GM19193 (cell line): ENCODE results near the gene PCBD1.

Source experiments
- POLR2A ChIP-seq: IDR thresholded peaks from 4 replicates; pipeline ENCODE4 v1.6.1; 2011; ENCODE audit not compliant: insufficient read depth, insufficient read length; ENCODE audit errors: extremely low read depth

PCBD1 gene

DNA sequence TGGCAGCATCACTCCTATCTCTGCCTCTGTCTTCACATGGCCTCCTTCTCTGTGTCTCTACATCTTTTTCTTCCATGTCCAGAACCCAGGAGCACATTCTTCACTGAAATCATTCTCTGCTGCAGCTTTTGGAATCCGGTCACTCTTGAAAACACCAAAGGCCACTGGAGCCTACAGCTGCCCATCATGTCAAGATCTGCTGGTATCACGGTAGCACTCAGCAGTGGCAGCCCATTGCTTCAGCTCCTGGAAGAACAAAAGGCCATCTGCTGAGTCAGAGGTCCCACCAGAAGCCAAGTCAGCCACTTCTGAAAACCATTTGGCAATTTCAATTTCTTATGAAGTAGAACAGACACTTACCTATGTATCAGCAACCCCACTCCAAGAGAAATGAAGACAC is 6.1 kb upstream of the PCBD1 start:
- no peak for TF ChIP-seq POLR2A

DNA sequence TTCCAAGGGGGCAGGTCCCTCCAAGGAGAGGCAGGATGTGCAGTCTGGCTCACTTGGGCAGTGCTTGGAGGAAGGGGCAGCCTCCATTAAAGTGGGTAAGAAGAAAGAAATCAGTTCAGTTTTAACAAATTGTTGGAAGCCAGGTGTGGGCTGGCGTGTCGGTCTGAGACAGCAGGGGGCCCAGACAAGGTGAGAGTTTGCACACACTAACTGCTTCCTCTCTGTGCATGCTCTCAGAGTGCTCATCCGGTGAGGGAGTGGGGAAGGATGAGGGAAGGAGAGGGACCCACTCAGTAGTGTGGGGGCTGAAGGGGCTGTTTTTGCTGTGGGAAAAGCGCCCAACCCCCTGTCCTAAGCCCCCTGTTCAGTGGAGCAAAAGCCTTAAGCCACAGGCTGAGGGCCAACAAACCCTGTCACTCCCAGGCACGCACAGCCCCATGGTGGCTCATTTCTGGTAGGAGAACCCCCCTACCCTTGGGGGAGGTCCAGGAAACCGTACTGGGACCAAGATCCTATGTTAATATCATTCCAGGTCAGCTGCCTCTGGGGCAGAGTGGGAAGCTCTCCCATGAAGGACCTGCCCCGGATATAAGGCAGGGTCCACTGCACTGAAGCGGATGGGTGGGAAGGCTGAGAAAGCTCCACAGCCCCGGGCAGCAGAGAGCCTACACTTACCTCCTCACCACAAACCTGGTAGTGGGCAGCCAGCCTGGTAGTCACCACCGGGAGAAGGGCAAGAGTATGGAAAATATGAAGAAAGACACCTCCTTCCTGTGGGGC is 5.1 kb upstream of the PCBD1 start:
- no peak for TF ChIP-seq POLR2A

DNA sequence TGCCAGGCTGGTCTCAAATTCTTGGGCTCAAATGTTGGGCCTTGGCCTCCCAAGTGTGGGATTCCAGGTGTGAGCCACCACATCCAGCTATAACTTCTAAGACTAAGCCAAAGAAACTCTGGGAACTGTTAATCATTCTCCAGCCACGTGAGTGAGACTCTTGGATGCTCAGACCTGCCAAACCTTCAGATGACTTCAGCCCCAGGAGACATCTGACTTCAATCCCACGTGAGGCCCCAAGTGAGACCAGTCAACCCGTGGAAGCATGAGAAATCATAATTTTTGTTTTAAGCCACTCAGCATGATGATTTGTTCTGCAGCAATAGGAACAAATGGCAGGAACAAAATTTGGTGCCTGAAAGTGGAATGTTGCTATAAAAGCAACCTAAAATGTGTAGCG is 4.3 kb upstream of the PCBD1 start:
- TF ChIP-seq POLR2A = no peak

DNA sequence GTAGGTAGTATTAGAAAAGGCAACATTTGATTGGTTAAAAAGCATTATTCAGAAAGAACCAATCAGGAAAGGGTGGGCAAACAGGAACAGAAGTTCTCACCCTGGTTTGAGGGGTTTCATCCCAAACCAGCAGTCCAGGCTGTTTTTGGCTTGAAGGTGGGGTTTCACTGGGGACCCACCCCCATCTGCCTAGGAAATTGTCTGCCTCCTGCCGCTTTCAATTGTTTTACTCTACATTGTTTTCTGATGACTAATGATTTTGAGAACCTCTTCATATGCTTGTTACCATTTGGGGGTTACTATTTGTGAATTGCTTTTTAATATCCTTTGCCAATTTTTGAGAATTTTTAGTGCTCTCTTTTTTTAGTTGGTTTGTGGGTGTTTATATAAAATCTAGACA is 3.3 kb upstream of the PCBD1 start:
- no peak for TF ChIP-seq POLR2A

DNA sequence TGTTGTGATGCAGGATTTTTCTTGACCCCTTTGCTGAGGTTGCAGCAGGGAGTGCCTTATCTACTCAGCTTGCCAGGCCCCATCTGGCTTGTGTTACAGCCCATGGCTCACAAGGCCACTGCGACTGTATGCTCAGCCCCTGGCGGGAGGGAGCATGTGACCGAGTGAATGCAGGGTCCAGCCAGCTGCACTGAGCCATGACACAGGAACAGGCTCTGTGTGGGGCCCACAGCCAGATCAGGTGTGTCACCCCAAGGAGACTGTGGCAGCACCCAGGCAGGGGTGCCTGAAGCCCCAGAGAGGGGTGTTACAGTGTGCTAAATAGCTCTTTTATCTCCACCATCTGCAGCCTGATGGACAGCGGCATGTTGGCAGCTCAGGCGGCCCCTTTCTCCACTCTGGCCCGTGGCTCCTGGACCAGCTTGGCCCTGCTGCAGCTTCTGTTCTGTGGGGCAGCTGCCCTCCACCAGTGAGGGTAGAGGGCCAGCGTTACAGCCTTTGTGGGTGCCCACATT is 2.6 kb upstream of the PCBD1 start:
- TF ChIP-seq POLR2A = no peak

DNA sequence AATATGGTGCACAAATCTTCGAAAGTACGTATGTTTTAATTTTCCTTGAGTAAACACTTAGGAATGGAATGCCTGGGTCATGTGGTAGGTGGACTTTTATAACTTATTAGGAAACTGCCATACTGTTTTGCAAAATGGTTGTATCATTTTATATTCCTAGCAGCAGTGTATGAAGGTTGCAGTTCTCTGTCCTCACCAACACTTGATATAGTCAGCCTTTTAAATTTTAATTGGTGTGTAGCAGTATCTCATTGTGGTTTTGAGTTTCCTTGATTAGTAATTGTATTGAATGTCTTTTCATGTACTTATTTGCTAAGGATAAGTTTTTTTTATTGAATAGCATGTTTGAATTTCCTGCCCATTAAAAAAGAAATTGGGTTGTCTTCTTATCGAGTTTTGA is 926 bp upstream of the PCBD1 start:
- TF ChIP-seq POLR2A = no peak

DNA sequence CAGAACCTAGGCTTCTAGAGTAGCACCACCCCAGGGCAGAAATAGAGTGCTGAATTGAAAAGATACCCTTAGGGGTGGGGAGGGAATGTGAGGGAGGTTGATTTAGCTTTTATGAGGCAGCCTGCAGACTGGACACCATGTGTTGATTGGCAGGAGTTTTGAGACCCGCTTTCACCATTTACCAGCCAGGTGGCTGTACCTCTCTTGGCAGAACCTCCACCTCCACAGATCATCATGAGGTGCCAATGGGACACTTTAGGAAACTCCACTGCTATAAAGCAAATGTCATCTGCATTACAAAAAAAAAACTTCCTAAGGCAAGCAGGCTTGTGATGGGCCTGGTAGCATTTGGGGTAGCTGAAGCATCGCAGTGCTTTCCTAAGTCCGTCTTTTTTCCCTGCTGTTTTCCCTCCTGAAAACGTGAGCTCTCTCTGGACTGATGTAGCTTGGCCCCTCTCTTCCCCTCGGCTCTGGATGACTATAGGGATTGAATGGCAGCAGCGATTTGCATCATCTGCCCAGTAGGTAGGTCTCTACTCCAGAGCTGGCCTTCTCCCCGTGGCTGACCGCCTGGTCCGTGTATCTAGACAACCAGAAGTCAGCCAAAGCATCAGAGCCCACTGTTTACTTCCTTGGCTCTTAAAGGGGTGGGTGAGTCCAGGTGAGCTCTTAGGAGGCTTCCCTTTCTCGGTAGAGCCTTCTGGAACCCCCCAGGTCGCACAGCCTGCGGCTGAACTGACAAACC is 1.3 kb downstream of the PCBD1 start:
- no peak for TF ChIP-seq POLR2A

DNA sequence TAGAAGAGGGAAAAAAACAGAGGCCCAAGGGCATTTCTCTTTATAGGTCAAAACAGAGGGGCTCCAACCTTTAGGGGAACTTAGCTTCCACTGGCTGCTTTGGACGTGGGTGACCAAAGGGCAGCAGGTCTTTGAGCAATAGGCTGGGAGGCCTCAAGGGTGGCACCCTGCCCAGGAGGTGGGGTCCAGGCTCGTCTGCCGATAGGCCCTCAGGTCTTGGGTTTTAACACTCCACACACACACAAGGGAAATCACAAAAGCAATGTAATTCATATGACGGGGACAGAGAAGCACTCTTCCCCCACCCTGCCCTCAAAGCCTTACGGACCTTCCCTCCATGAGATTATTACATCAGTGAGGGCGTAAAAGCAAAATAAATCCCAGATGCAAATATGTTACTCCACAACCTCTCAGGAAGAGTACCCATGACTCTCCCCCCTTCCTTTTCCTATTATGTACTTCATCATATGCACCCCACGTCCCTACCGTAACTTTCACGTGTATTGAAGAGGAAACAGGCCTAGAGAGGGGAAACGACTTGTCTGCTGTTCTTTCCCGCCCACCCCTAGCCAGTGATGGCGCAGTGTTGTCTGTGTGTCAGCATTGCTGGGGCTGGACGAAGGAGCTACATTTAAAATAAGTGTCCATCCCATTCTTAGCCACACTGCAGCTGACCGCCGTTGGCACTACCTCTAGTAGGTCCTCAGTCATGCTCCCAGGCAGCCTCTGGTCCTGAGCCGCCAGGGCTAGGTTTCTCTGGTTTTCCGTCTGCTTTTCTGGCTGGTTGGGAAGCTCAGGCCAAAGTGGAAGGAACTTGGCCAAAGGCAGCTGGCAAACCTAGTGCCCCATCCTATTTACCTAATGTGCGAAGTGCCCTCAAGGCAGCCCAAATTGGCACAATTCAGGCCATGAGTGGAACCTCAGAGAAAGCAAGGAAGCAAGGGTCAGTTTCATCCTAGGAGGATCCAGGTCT is 2.1 kb downstream of the PCBD1 start:
- TF ChIP-seq POLR2A = no peak

DNA sequence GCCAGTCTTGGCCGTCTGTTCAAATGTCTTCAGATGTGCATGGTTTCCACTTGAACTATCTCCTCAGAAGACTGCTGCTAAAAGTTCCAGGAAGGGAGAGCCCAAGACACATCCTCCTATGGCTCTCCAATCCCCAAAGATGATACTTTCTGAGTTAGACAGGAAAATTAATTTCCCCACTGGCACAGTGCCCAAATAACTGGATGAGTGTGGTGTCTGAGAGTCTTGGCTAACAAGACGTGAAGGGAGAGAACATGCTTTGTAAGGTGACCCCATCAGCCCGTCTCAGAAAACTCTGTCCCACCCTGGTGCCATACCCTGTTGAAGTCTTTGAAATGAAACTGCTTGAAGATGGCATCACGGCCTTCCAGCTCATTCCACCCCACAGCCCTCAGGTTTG is 2.9 kb downstream of the PCBD1 start:
- no peak for TF ChIP-seq POLR2A

DNA sequence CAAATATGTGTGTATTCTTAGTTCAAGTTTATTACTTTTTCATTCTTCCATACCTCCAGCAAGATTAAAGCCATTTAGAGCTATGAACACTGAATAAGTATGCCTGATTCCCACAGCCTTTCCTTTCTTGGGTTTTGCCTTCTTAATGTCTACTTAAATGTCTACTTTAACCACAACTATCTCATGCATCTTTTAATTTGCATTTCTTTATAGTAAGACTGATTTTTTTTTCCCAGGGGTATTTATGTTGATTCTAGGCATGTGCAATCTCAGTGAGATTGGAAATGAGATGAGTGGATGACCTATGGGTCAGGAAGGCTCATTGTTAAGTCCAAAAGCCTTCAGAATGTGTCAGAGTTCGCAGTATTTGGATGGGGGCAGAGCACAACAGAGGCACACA is 3.6 kb downstream of the PCBD1 start:
- TF ChIP-seq POLR2A = no peak

DNA sequence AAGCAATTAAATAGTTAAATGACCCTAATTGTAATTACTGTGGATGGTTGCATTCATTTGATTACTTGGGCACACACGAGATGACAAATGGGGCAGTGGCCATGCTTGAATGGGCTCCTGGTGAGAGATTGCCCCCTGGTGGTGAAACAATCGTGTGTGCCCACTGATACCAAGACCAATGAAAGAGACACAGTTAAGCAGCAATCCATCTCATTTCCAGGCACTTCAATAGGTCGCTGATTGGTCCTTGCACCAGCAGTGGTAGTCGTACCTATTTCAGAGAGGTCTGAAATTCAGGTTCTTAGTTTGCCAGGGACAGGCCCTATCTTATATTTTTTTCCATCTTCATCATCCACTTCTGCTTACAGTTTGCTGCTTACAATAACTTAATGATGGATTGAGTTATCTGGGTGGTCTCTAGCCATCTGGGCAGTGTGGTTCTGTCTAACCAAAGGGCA is 8.3 kb downstream of the PCBD1 start:
- no peak for TF ChIP-seq POLR2A

DNA sequence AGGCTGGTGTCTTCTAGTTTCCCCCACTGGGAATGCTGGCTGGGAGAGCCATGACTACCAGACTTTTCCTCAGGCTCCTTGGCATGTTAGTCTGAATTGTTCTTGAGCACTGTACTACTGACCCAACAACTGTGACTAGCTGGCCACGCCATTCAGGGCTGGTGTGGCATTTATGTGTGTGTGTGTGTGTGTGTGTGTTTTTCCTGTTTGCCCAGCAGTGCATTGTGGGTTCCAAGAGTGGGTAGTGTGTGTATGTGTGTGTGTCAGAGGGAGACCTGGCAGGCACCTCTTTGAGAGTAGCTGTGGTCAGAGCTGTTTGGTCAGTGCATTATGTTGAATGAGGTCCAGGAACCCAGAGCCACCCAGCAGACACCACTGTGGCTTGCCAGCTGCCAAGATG is 9.2 kb downstream of the PCBD1 start:
- no peak for TF ChIP-seq POLR2A

DNA sequence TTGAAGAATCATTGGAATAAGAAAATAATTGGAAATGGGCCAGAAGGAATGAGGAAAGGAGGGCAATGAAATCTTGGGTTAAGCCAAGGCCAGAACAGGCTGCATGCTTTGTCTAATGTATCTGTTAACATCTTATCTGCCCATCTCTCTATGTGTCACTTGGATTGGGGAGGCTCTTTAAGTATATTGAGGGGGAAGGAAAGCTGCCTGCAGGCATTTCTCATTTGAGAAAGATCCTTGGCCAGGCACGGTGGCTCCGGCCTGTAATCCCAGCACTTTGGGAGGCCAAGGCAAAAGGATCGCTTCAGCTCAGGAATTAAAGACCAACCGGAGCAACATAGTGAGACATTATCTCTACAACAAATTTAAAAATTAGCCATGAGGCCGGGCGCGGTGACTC is 14.3 kb downstream of the PCBD1 start:
- no peak for TF ChIP-seq POLR2A

DNA sequence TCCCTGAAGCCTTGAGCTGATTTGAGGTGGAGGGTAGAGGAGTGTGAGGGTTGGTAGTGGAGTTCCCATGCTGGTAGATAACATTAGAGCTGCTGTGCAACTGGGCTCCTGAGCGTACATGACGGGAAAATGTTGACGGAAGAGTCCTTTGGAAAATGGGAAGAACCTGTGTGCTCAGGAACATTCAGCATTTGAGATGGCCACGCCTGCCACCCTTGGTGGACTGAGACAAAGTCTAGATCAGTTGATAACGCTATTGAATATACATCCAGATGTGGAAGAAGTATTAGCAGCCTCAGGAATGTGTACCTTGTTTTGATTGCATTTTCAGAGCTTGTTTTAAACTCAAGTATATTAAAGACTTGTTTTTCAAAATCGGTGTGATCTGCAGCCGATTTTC is 16.1 kb downstream of the PCBD1 start:
- no peak for TF ChIP-seq POLR2A

DNA sequence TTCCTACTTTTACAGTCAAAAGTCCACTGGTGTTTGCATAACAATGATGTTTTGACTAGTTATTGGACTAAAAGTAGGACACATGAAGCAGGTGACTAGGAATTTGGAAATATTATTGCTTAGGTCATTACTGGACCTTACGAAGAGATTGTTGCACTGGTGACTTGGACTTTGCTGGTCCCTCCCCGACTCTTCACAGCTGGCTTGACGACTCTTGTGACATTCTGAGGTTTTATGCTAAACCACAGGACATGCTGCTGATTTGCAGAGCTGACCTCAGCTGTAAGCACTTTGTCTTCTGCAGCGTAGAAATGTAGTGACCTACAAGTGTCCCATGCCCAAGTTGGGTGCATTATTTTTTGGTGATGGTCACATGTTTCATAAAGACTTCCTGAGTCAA is 21.9 kb downstream of the PCBD1 start:
- TF ChIP-seq POLR2A = no peak

DNA sequence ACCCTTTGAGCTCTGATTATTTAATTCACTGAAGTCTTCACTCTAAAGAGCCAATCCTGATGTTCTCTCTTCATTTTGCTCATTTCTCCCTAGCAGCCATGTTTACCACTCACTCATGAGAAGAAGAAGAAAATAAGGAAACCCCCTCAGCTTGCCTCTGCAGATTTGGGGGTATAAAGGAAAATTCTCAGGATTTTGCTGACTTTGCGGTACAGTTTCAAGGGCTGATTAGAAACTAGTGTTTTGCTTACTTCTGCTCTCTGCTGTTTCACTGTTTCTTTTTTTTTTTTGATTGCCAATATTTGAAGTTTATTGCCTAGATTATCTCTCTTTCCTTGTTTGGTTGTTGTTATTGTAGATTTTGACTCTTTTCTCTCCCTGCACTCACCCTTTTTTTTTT is 23.4 kb downstream of the PCBD1 start:
- TF ChIP-seq POLR2A = no peak
